ENCODE measurements around the gene RHBDF1.

RHBDF1 gene

GRCh38 chr16:91484-91883 lies 19.1 kb upstream of the RHBDF1 start:
- peak; percentile 94 for DNase-seq

GRCh38 chr16:89391-90302 lies 17.2 kb upstream of the RHBDF1 start:
- no peak for DNase-seq

GRCh38 chr16:88613-89012 lies 16.2 kb upstream of the RHBDF1 start:
- DNase-seq: no peak

- DNase-seq: no peak
These were observed 14.1 kb upstream of the RHBDF1 start for GRCh38 chr16:86483-86952.

GRCh38 chr16:85865-86264 lies 13.4 kb upstream of the RHBDF1 start:
- DNase-seq: no peak

GRCh38 chr16:85407-85782 lies 13.0 kb upstream of the RHBDF1 start:
- DNase-seq: no peak

GRCh38 chr16:84718-85406 lies 12.4 kb upstream of the RHBDF1 start:
- DNase-seq: peak; percentile 75

GRCh38 chr16:83781-84615 lies 11.6 kb upstream of the RHBDF1 start:
- DNase-seq: peak; percentile 72

- DNase-seq: no peak
These were observed 10.7 kb upstream of the RHBDF1 start for GRCh38 chr16:83060-83603.

- no peak for DNase-seq
These were observed 7.0 kb upstream of the RHBDF1 start for GRCh38 chr16:79151-80054.

GRCh38 chr16:78444-79150 lies 6.2 kb upstream of the RHBDF1 start:
- DNase-seq: no peak

- DNase-seq: peak; percentile 51
These were observed 5.5 kb upstream of the RHBDF1 start, which contains the start of gene MPG for GRCh38 chr16:77807-78443. Gene MPG, plus strand, starts transcription at chr16:78225. Its CDS starts 85 bp downstream, at chr16:78310.

- DNase-seq: no peak
These were observed 4.9 kb upstream of the RHBDF1 start for GRCh38 chr16:77273-77806.

- DNase-seq: no peak
These were observed 4.3 kb upstream of the RHBDF1 start for GRCh38 chr16:76535-77272.

GRCh38 chr16:75580-76501 lies 3.4 kb upstream of the RHBDF1 start:
- peak; percentile 36 for DNase-seq

- DNase-seq: no peak
These were observed 2.4 kb upstream of the RHBDF1 start for GRCh38 chr16:74747-75334.

- DNase-seq: no peak
These were observed 1.8 kb upstream of the RHBDF1 start for GRCh38 chr16:74051-74746.

Data from DMS79 (cell line).